ENCODE measurements around the gene DAB1.

Gene DAB1

GRCh38 chr1:57063406-57064125, 360.3 kb downstream of the DAB1 start:
- no peak for DNase-seq

- no peak for DNase-seq
Observed at GRCh38 chr1:57061369-57061768, 362.5 kb downstream of the DAB1 start.

- no peak for DNase-seq
Observed at GRCh38 chr1:57060451-57060850, 363.4 kb downstream of the DAB1 start.

- no peak for DNase-seq
Observed at GRCh38 chr1:57058652-57059501, 365.0 kb downstream of the DAB1 start.

- no peak for DNase-seq
Observed at GRCh38 chr1:57048856-57049255, 375.0 kb downstream of the DAB1 start.

- no peak for DNase-seq
Observed at GRCh38 chr1:57046462-57046861, 377.4 kb downstream of the DAB1 start.

- DNase-seq = no peak
Observed at GRCh38 chr1:57041901-57042300, 382.0 kb downstream of the DAB1 start.

GRCh38 chr1:57040811-57041210, 383.0 kb downstream of the DAB1 start:
- DNase-seq = no peak

- no peak for DNase-seq
Observed at GRCh38 chr1:57036641-57037579, 386.9 kb downstream of the DAB1 start.

- DNase-seq = no peak
Observed at GRCh38 chr1:57034713-57035112, 389.1 kb downstream of the DAB1 start.

- DNase-seq = no peak
Observed at GRCh38 chr1:57033222-57034001, 390.4 kb downstream of the DAB1 start.

- no peak for DNase-seq
Observed at GRCh38 chr1:57026624-57027354, 397.1 kb downstream of the DAB1 start.

GRCh38 chr1:57024855-57025254, 399.0 kb downstream of the DAB1 start:
- no peak for DNase-seq

GRCh38 chr1:57024428-57024827, 399.4 kb downstream of the DAB1 start:
- no peak for DNase-seq

- DNase-seq = no peak
Observed at GRCh38 chr1:57020216-57020615, 403.6 kb downstream of the DAB1 start.

- no peak for DNase-seq
Observed at GRCh38 chr1:57019236-57019839, 404.5 kb downstream of the DAB1 start.

- DNase-seq = no peak
Observed at GRCh38 chr1:57018119-57018518, 405.7 kb downstream of the DAB1 start.

GRCh38 chr1:57017717-57018116, 406.1 kb downstream of the DAB1 start:
- peak in 2 of 3 donors; percentile 1 to 5 for DNase-seq

GRCh38 chr1:57017200-57017599, 406.7 kb downstream of the DAB1 start:
- no peak for DNase-seq

- no peak for DNase-seq
Observed at GRCh38 chr1:57015071-57015470, 408.8 kb downstream of the DAB1 start.

- no peak for DNase-seq
Observed at GRCh38 chr1:57013522-57013921, 410.3 kb downstream of the DAB1 start.
